GM10248 (cell line): ENCODE results near the gene BSG.

Source experiments
- CTCF ChIA-PET: fragments of 300-600 bp; sonication (Branson Sonifier 250); formaldehyde crosslinking; extraction: SDS; loops from one replicate; lab custom pipeline; 2021; ENCODE audit warnings: antibody characterized with exemption; lab: Yijun Ruan, JAX
- POLR2A ChIA-PET: fragments of 350-650 bp; sonication (Branson Sonifier 250); formaldehyde crosslinking; extraction: SDS; loops from one replicate; lab custom pipeline; 2020; ENCODE audit warnings: antibody characterized with exemption; lab: Yijun Ruan, JAX
- DNase-seq: peaks from one replicate; pipeline ENCODE4 v3.0.0; 2012; ENCODE audit errors: extremely low spot score
- CTCF ChIP-seq: IDR thresholded peaks from 2 replicates; pipeline ENCODE4 v1.5.1; 2012; ENCODE audit warnings: mild to moderate bottlenecking, low read depth; ENCODE audit errors: extremely low read depth, missing control alignments, control extremely low read depth

Gene BSG

GRCh38 chr19:530134-531008, 42.0 kb upstream of the BSG start:
- POLR2A ChIA-PET = interaction anchor here (0.6 to 1.6 kb wide), 3 partner anchors 13 to 24 kb away, joined by 3 to 11 read pairs (median 6); no protein-coding TSS in a partner anchor
- CTCF ChIA-PET = interaction anchor here (1.0 to 6.4 kb wide), 5 partner anchors 8 to 99 kb away, joined by 3 to 79 read pairs (median 3); no protein-coding TSS in a partner anchor
- no peak for TF ChIP-seq CTCF
- DNase-seq = no peak

GRCh38 chr19:531009-531752, 41.2 kb upstream of the BSG start:
- ChIA-PET POLR2A (interaction anchor here (0.6 to 1.6 kb wide), 6 partner anchors 9 to 24 kb away, joined by 3 to 11 read pairs (median 4); no protein-coding TSS in a partner anchor), CTCF (interaction anchor here (0.8 to 6.4 kb wide), 9 partner anchors 9 to 98 kb away, joined by 3 to 79 read pairs (median 4); no protein-coding TSS in a partner anchor)
- peak; percentile 99 for DNase-seq

GRCh38 chr19:531753-532560, 40.4 kb upstream of the BSG start, which contains the start of gene CDC34:
TSS of gene CDC34 (plus strand) at chr19:531760. CDS start at chr19:531932, 172 bp downstream.
- peak; percentile 50 for DNase-seq
- ChIA-PET CTCF (interaction anchor here (0.8 to 6.4 kb wide), 7 partner anchors 10 to 40 kb away, joined by 3 to 79 read pairs (median 5); no protein-coding TSS in a partner anchor), POLR2A (interaction anchor here (0.7 to 1.6 kb wide), 4 partner anchors 10 to 43 kb away, joined by 3 to 11 read pairs (median 4); no protein-coding TSS in a partner anchor)
- TF ChIP-seq CTCF = no peak

More at GRCh38 chr19:531009-531752, 41.2 kb upstream of the BSG start:
- TF ChIP-seq CTCF = no peak

DNA sequence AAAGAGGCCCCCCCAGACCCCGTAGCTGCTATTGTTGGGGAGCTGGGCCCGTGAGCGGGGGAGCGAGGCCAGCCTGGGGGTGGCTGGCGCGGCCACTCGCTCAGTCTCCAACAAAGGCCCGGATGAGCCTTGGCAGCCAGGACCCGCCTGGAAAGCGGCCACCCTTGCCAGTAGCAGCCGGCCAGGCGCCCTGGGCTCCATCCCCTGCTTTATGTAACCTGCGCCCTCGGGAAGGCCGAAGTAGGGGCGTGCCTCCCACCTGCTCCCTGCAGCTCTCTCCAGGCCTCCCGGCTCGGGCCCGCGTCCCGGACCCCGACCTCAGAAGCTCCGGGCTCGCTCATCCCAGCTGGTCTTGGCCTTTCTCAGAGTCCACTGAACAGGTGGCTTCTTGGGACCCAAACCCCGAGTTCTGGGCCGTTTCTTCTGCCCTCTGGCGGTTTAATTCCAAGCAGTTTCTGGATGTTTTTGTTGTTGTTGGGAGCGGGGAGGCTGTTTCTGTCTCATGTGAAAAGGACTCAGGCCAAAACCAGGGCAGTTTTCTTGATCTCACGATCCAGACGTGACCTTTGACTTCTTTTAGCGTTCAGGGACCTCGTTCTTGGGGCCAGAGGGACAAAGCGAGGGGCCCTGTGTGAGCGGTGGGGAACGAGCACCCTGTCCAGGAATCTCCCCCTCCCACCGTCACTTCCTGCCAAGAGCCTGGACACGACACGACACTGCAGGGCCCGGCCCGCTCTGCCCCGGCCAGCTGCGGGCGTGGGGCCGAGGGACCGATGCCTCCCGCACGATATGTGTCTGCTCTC, 39.6 kb upstream of the BSG start:
- ChIA-PET CTCF (interaction anchor here (1.0 to 6.4 kb wide), 5 partner anchors 9 to 37 kb away, joined by 3 to 79 read pairs (median 6); no protein-coding TSS in a partner anchor), POLR2A (interaction anchor here (0.7 kb wide), 1 partner anchor 42 kb away, joined by 3 read pairs; no protein-coding TSS in a partner anchor)
- peak; percentile 41 for TF ChIP-seq CTCF
- peak; percentile 48 for DNase-seq

DNA sequence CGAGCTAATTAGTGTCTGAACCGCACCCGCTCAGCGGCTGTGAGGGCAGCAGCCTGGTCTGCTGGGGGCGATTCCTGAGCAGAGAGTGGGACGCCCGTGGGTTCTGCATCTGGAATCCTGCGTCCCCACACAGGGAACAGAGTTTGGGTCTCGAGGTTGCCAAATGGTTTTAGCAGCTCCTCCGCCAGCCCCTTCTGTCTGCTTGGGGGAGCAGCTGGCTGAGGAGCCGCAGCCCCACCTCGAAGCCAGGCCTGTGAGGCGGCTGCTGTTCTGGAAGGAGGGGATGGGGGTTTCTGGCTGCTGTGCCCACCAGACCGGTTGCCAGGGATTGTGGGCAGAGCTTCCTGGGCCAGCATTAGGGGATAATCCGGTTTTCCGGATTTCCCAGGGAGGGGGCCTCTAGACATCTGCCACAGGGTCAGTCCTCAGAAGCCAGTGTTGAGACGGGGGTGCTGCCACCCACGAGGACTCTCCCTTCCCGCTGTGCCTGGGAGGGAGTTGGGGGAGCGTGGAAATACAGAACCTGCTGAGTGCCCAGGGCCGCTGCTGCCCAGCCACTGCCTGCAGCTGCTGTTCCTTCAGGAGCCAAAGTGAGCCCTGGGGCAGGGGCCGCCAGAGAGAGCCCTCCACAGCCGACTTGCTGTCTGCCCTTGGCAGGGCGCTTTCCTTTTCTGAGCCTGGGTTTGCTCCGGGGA, 38.9 kb upstream of the BSG start:
- DNase-seq = no peak
- ChIA-PET POLR2A (no interaction called here), CTCF (interaction anchor here (1.4 to 6.4 kb wide), 3 partner anchors 9 to 27 kb away, joined by 5 to 79 read pairs (median 8); no protein-coding TSS in a partner anchor)
- TF ChIP-seq CTCF = no peak
